Stimulated activated CD4-positive, alpha-beta T cell treated with anti-CD3 and anti-CD28 coated beads, Interleukin-1b, Interleukin-23, amount 100 ng/mL, for 1 hour (primary cell): ENCODE results near the gene RNF5.

Experiments
- DNase-seq, 2 donors: peaks; one replicate each; pipeline ENCODE4 v3.0.0-alpha.2; 2020; ENCODE audit warnings: low read depth in 2 of 2

RNF5 gene

GRCh38 chr6:32151863-32152768 lies 26.1 kb upstream of the RNF5 start, which contains the start of gene PRRT1:
TSS of gene PRRT1 (minus strand) at chr6:32151939. CDS start at chr6:32151827, 112 bp downstream.
- no peak for DNase-seq

DNA sequence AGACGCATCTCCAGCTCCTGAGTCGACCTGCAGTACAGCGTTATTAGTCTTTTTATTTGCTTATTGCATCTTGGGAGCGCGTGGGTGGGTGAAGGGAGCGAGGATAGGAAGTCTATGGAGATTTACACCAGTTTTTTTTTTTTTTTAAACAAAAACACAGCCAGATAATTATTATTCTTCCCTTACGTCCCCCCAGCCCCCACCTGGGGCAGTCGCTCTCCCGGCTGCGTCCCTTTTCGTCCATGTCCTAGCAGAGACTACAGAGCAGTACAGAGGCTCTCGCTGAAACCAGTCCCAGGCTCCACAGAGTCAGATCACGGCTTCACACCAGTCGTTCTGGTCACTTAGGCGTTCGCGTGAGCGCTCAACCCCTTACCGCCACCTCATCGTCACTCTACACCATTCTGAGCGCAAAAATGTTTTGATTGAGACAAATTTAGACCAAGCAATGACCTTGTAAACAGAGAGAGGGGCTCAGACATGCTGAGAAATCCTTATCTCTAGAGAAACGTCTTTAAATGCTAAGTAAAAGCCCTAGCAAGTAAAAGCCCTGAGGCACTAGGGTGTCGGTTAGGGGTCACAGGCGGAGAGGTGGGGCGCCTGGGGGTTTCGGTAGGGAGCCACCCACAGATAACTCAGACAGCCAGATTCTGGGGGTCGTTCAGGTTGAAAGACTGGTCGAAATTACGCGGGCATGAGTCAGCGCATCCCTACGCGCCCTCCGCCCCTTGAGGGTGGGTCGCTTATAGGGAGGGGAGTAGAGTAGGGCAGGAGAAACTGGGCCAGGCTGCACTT lies 25.2 kb upstream of the RNF5 start:
- DNase-seq, result no peak

DNA sequence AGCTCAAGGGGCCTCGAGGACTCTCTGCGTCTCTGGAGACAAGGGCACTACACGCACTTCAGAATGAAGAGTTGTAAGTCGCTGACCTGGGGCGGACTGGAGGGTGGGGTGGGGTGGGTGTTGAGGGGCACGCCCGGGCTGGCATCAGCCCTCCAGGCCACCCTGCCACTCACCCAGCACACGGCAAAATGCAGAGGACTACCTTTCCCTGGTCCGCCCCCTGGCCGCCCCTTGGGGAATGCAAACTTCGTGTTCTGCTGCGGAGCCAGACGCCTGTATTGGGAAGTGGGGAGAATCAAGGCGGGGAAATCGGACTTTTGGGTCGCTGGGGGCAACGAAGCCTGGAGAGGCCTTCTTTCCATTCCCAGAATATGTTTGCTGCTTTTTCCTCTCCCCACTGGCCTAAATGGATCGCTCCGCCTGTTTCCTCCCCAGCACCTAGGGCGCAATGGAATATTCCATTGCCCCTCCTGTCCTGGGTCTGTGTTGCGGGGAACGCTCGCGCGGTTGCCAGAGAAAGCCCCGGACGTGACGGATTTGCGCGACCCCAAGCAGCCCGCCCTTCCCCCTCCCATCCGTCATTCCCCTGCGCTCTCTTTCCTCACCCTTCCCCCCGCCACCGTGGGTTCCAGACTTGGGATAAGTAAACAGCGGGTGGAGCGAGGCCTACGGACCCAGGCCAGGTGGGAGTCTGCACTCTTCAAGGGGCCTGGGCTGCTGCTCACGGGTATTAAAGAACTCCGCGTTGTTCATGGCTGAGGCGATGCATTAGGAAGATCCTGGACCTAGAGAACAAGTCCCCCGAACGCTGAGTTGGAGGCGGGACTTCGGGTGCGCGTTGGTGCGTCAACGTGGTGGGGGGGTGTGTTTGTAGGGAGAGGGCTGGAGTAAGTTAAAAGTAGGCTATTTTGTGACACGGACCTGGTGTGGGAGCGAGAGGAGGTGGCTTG lies 24.4 kb upstream of the RNF5 start, which contains the start of gene PPT2:
PPT2 (plus strand) TSS at position 578 of the 950 bp plus-strand sequence. CDS start 454 bp downstream, outside the sequence.
- DNase-seq, result peak; percentile 41 to 53

GRCh38 chr6:32154514-32155161 lies 23.6 kb upstream of the RNF5 start:
- no peak for DNase-seq

GRCh38 chr6:32156891-32157290 lies 21.3 kb upstream of the RNF5 start:
- DNase-seq, result no peak

DNA sequence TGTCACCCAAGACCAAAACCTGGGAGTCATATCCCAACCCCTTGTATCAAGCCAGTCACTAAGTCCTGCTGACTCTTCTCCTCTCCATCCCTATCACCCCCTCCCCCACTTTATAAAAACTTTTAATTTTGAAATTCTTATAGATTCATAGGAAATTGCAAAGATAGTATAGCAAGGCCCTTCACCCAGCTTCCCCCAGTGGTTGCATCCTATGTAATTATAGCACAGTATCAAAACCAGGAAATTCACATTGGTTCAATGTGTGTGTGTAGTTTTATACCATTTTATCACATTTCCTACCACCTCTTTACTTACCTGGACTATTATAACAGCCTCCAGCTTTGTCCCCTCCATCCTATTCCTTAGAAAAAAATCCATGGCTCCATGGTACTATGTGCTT lies 20.2 kb upstream of the RNF5 start:
- DNase-seq, result no peak

GRCh38 chr6:32163559-32164258 lies 14.5 kb upstream of the RNF5 start:
- DNase-seq, result no peak

- no peak for DNase-seq
Measured at GRCh38 chr6:32164295-32164694, 13.9 kb upstream of the RNF5 start, which contains the start of gene EGFL8. TSS of gene EGFL8 (plus strand) at chr6:32164595. CDS start at chr6:32166166, 1,571 bp downstream.

DNA sequence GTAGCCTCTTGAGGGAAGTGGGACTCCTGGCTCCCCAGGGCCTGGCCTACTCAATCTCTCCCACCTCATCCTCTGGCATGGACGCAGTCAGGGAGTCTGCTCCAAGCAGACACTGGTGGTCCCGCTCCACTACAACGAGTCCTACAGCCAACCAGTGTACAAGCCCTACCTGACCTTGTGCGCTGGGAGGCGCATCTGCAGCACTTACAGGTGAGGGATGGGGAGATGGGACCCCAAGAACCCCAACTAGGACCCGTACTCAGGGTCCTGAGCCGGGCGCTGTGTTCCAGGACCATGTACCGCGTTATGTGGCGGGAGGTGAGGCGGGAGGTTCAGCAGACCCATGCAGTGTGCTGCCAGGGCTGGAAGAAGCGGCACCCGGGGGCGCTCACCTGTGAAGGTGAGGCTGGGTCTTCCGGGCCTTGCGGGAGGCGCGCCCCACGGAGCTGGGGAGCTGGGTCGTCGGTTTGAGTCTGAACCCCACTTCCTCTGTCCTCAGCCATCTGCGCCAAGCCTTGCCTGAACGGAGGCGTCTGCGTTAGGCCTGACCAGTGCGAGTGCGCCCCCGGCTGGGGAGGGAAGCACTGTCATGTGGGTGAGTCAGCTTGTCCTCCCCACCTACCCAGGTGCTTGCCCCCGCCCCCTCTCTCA lies 11.7 kb upstream of the RNF5 start:
- DNase-seq, result no peak

GRCh38 chr6:32167154-32167760 lies 10.9 kb upstream of the RNF5 start:
- no peak for DNase-seq

GRCh38 chr6:32167761-32168262 lies 10.4 kb upstream of the RNF5 start:
- DNase-seq, result no peak

- no peak for DNase-seq
Measured at GRCh38 chr6:32168350-32168749, 9.9 kb upstream of the RNF5 start.

- DNase-seq, result no peak
Measured at GRCh38 chr6:32168807-32169591, 9.2 kb upstream of the RNF5 start.

DNA sequence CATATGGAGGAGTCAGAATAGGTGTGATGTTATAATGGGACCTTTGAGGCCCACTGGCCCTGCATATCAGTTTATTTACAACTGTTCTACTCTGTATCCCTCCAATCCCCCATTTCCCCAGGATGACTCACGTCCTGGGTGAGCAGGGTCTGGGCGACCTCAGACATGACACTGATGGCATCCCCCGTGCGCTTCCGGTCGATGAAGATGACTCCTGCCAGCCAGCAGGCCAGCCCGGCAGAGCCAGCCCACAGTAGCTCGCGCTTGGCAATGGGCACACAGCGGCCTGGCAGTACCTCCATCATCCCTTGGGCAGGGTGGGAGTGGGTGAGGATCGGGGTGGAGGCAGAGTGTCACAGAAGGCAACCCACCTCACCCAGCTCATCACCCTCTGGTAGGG lies 7.9 kb upstream of the RNF5 start:
- DNase-seq, result no peak

DNA sequence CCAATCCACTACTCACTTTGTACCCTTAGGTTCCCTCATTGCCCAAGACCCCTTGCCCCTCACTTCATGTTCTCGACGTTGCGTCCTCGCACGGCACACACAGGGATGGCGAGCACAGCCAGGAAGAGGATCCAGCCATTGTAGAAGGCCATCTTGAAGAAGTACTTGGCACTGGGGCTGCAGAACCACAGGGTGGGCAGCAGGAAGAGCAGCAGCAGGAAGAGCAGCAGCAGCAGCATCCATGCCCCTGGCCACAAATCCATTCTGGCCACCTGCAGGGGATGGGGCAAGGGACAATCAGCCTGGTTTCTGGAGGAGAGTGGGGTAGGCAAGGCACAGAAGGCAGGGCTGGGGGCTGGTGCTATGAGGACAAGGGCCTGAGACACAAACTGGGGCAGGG lies 7.0 kb upstream of the RNF5 start:
- DNase-seq, result no peak

- DNase-seq, result no peak
Measured at GRCh38 chr6:32173051-32173727, 5.0 kb upstream of the RNF5 start.

GRCh38 chr6:32174416-32174815 lies 3.8 kb upstream of the RNF5 start:
- no peak for DNase-seq

DNA sequence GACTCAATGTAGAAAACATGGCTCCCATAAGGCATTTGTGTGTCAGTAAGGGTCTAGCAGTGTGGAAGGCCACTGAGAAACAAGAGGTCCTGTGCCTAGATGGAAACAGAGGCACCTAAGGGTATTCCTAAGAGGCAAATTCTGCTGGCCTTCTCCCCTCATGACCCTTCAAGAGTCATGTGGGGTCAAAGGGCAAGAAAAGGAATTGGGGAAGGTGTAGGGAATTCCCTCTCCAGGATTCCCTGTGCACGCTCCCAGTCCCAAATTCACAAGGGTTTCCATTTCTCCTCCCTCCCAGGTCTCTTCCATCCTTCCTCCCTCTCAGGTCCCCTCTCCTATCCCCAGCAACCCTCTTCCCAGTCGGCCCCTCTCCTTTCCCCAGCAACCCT lies 2.9 kb upstream of the RNF5 start:
- DNase-seq, result no peak
